HG03558 (cell line): ENCODE data around the gene DEFB132.
"Not testable (repeated sequence)": the region's sequence is repeated elsewhere in the genome, so short reads cannot be mapped to it uniquely, and the experiment has no call there.

Experiments used
- ATAC-seq: cut with Tn5 transposase; IDR thresholded peaks from one replicate; pipeline ENCODE4 v1.9.1; 2021; ENCODE audit warnings: moderate number of reproducible peaks; ENCODE audit not compliant: unreplicated experiment; ENCODE audit errors: extremely low read depth

The DEFB132 gene

DNA sequence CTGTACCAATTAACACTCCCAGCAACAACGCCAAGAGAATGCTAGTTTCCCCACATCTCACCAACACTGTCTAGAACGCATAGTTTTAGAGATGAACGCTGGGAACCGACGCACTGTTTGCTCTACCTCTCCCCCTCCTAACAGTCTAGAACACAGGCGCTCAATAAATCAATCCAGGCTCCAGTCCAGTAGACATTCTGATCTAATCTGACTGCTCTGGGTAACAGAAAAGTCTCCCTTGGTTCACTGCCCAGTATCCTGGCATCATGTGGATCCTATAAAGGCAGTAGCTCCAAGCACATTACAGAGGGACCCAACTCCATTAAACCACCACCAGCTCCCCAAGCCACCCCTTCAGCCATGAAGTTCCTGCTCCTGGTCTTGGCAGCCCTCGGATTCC, at the start of gene DEFB132:
DEFB132 (plus strand) TSS at position 306 of the 400 bp plus-strand sequence; CDS start at position 361, 55 bp downstream.
- ATAC-seq, result no peak

GRCh38 chr20:208942-209566, 48.5 kb upstream of the DEFB132 start:
- no peak for ATAC-seq

DNA sequence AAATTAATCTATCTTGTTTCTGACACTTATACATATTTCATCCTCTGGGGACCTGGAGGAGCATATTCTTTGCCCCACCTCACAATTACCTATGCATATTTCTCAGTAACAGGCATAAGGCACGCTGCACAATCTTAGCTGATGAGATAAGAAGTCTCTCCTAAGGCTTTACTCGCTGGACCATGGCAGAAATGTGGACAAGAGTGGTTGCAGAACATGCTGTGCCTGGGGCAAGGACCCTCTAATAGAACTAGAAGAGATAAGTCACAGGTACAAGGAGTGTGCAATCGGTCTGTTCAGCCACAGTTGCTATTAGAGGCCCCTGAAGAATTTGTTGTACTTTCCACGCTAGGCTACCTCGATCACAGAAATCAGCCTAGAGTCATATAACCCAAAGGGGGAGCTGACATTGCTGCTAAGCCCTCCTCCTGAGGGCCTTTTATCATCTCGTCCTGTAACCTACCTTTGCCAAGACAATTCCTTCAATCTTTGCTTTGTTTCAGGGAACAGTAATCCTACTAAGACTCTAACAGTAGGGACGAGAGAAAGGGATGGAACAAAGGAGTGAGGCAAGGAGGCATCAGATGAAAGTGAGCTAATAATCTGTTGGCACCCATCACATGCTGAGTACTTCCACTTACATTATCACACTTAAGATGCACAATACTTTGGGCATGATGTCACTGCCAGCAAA, 46.6 kb upstream of the DEFB132 start:
- no peak for ATAC-seq

DNA sequence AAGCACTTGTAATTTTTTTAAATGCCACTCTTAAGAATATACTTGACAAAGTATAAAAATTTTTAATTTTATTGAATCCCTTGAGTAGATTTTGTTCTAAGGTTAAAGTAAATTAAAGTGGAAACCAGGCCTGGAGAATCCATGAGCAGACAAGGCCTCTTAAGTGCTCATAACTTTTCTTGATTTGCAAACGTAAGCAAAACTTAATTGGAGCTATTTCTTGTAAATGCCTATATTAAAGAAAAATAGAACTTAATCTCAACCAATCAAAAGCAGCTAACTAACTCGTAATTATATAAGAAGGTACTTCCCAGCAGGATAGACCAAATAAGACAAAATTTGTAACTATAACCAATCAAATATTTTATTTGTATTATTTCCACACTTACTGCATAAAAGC, 43.1 kb upstream of the DEFB132 start:
- no peak for ATAC-seq

- no peak for ATAC-seq
Observed at GRCh38 chr20:215796-216195, 41.7 kb upstream of the DEFB132 start.

- ATAC-seq, result no peak
Observed at GRCh38 chr20:217266-217665, 40.3 kb upstream of the DEFB132 start.

GRCh38 chr20:219290-220115, 38.0 kb upstream of the DEFB132 start:
- no peak for ATAC-seq

DNA sequence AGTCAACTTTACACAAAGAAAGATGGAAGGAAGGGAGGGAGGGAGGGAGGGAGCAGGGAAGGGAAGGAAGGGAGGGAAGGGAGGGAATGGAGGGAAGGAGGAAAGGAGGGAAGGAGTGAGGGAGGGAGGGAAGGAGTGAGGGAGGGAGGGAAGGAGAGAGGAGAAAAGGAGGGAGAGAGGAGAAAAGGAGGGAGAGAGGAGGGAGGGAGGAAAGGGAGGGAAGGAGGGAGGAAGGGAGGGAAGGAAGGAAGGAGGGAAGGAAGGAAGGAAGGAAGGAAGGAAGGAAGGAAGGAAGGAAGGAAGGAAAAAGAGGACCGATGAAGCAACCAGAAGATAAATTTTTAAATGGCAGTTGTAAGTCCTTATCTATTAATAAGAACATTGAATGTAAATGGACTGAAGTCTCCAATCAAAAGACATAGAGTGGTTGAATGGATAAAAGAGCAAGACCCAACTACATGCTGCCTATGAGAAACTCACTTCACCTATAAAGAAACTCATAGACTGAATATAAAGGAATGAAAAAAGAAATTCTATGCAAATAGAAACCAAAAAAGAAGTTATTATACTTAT, 36.2 kb upstream of the DEFB132 start:
- ATAC-seq, result no peak

DNA sequence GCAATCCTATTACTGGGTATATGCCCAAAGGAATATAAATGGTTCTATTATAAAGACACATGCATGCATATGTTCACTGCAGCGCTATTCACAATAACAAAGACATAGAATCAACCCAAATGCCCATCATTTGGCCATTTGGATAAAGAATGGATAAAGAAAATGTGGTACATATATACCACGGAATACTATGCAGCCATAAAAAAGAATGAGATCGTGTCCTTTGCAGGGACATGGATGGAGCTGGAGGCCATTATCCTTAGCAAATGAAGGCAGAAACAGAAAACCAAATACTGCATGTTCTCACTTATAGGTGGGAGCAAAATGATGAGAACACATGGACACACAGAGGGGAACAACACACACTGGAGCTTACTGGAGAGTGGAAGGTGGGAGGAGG, 31.6 kb upstream of the DEFB132 start:
- ATAC-seq, result not testable (repeated sequence)

- no peak for ATAC-seq
Observed at GRCh38 chr20:226958-227357, 30.6 kb upstream of the DEFB132 start, which contains the start of gene DEFB129. TSS of gene DEFB129 (plus strand) at chr20:227258. CDS start at chr20:227289, 31 bp downstream.

GRCh38 chr20:227439-228105, 30.0 kb upstream of the DEFB132 start:
- no peak for ATAC-seq

- ATAC-seq, result no peak
Observed at GRCh38 chr20:235891-236290, 21.6 kb upstream of the DEFB132 start.

DNA sequence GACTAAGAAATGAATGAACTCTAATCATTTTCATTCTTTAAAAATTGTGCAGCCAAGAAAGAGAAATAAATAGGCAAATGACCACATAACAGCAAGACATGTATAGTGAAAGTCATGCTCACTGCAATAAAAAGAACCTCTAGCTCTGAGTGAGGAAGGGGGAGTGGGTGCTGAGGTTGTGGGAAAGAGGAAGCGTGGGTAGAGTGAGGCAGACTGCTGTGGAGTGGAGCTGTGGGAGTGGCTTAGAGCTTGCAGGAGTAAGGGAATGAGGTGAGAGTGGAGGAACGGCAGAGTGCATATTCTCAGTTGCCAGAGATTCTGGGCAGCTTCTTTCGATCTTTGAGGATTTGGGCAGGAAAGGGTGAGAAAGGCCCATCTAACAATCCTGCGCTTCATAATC, 20.0 kb upstream of the DEFB132 start:
- ATAC-seq, result no peak

- ATAC-seq, result no peak
Observed at GRCh38 chr20:237929-238328, 19.6 kb upstream of the DEFB132 start.

GRCh38 chr20:242905-243304, 14.6 kb upstream of the DEFB132 start:
- no peak for ATAC-seq

GRCh38 chr20:251354-251753, 6.2 kb upstream of the DEFB132 start:
- no peak for ATAC-seq

GRCh38 chr20:252801-253200, 4.7 kb upstream of the DEFB132 start:
- ATAC-seq, result no peak

GRCh38 chr20:253447-253846, 4.1 kb upstream of the DEFB132 start:
- not testable (repeated sequence) for ATAC-seq

GRCh38 chr20:258269-258858, 840 bp downstream of the DEFB132 start:
- no peak for ATAC-seq

DNA sequence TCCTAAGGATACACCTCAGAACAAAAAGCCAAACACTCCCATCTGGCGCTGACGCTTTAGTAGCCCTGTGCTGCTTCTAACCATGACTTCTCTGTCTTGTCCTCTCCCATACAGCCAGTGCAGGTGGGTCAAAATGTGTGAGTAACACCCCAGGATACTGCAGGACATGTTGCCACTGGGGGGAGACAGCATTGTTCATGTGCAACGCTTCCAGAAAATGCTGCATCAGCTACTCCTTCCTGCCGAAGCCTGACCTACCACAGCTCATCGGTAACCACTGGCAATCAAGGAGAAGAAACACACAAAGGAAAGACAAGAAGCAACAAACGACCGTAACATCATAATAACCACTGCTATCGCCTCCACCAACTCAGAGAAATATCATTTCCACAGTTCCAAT, 1.4 kb downstream of the DEFB132 start:
- no peak for ATAC-seq
